Fibroblast of the conjunctiva (primary cell): Measurements from ENCODE around the gene SHISA9.

Experiments used
- DNase-seq: peaks from one replicate; pipeline ENCODE4 v3.0.0-alpha.2; 2010; ENCODE audit warnings: low read depth

Gene SHISA9

DNA sequence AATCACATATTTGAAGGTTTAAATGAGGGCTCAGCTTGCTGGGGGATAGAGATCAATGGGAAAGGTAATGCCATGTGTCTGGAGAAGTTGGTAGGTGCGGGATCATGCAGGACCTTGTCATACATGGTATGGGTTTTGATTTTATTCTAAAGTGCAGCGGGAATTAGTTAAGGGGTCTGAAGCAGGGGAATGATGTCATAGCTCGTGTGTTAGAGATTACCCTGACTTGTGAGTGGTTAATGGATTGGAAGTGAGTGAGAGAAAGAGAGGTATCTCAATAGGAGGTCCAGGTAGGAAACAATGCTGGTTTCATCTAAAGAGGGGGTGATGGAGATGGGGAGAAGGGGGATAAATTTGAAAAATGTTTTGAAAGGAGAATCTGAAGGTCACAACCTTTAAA lies 280.0 kb downstream of the SHISA9 start:
- no peak for DNase-seq

DNA sequence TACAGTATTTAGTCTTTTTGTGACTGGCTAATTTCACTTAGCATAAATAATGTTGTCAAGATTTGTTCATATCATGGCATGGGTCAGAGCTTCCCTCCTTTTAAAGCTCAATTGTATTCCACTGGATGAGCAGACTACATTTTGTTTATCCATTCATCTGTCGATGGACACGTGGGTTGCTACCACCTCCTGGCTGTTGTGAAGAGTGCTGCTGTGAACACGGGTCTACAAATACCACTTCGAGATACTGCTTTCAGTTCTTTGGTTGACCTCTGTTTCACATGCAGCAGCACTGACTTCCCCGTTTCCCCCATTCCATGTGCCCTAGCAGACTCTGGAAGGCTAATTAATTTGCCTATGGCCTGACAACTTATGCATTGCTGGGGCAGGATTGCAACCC lies 285.4 kb downstream of the SHISA9 start:
- no peak for DNase-seq

DNA sequence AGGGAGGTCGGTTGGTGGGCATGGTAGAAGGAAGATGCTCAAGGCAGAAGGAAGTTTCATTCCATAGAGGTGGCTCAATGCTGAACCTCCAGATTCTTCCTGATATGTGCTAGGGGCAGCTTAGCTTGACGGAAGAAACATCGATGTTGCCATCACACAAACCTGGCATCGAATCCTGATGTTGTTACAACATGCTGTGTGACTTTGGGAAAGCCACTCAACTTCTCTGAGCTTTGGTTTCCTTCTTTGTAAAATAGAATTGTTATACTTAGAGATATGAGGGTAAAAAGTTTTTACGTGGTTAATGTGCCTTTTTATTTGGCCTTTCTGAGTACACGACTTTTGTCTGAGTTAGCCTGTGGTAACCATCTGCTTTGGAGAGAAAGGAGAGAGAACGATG lies 287.9 kb downstream of the SHISA9 start:
- DNase-seq, result no peak

DNA sequence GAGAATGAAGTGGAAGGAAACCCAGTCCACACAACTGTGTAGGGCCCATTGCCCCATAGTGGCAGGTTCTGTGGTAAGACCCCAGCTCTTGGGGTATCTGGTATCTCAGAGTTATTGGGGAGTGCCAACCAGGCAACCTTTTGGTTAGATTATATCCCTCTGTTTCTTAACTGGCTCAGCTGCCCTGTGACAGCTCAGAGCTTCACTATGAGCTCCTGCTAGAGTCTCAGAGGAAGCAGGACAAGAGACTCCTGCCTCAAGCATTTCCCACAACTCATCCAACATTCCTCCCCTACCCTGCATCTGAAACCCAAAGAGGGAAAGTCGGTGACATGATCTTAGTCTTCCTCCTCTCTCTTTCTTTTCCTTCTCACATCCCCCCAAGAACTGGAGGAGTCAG lies 292.3 kb downstream of the SHISA9 start:
- DNase-seq, result no peak

DNA sequence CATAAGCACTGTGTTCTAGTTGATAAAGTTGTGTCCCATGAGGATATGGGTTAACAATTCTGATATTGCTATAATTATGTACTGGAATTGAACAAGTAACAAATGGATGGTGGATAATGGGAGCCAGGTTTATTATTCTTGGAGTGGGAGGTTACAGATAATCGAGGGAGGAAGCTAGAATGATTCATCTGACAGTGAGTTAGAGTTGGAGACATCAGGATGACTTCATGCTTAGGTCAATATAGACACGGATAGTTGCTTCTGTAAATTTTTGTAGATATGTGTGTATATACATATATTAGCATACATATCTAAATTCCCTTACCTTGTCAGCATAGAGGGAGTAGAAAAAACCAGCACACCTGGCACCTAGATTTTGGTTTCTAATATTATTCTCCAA lies 293.4 kb downstream of the SHISA9 start:
- DNase-seq, result no peak

DNA sequence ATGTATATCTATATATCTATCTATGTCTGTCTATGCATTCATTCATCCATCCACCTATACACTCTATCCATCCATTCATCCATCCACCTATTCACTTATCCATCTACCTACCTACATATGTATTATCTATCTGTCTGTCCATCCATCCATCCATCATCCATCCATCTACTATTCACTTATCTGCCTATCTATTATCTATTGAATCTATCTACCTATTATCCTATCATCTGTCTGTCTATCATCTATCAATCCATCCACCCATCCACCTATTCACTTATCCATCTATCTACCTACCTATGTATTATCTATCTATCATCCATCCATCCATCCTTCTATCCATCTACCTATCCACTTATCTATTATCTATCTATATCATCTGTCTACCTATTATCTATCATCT lies 302.3 kb downstream of the SHISA9 start:
- no peak for DNase-seq

DNA sequence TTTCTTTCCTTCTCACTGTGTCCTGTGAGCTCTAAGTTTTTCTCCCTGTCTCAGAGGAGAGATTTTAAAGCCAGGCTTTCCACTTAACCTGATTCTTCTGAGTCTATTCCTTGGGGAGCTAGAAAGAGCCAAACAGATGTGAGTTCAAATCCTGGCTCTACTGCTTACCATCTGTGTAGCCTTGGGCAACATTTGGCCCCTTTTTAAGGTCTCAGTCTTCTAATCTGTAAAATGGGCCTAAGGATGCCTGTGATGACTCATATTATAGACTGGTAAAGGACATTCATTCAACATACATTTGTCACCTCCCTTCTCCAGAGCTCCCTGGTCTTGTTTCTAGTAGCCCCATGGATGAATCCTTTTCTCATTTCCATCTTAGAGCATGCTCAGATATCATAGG lies 304.0 kb downstream of the SHISA9 start:
- DNase-seq, result no peak

DNA sequence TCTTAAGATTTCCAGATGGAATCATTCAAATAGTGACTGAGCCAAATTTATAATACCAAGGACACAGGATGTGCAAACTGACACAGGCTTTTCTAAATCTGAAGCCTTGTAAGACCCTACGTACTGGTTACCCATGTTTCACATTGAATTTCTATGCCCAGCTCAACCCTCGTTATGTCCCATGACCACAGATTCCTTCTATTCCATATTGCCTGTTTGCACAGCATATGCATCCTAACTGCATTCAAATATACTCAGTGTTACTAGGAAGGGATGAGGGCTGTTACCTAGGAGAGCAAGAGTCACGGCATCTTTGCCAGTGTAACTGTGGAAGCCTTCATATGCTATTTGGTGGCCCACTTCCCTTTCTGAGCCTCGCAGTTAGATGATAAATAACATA lies 305.2 kb downstream of the SHISA9 start:
- no peak for DNase-seq

DNA sequence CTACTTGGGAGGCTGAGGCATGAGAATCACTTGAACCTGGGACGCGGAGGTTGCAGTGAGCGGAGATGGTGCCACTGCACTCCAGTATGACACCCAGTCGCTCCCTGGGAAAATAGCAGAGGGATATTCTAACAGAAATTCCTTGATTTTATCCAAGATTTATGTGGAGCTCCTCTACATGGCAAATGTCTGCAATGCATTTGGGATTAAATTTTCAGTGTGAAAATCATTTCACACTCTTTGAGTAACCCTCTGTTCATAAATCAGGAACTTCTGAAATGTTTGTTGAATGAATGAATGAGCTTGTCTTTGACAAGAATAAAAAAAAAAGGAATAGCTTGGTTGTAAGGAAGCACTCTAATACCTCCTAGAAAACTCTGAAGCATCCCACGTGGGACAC lies 305.8 kb downstream of the SHISA9 start:
- DNase-seq, result no peak

DNA sequence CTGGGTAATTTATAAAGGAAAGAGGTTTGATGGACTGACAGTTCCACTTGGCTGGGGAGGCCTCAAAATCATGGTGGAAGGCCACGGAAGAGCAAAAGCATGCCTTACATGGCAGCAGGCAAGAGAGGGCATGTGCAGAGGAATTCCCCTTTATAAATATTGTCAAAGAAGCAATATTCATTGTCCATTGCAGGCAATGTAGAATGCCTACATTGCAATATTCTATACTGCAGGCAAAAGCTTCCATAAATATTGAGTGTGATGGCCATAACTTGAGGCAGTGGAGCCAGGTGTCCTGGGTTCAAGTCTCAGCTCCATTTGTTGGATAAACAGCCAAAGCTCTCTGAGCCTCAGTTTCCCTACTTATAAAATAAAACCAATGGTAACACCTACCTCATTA lies 322.3 kb downstream of the SHISA9 start:
- DNase-seq, result no peak

DNA sequence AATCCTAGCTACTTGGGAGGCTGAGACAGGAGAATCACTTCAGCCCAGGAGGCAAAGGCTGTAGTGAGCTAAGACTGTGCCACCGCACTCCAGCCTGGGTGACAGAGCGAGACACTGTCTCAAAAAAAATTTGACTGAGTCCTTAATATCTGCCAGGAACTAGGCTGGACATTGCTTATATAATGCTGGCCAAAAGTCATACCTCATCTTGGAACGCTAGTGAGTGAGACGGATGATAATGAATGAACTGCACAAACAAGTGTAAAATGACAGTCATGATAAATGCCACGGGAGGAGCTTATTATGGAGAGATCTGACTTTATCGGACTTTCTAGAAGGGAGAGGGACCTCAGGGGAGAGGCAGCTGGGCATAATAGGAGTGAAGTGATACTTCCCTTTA lies 327.6 kb downstream of the SHISA9 start:
- DNase-seq, result no peak

DNA sequence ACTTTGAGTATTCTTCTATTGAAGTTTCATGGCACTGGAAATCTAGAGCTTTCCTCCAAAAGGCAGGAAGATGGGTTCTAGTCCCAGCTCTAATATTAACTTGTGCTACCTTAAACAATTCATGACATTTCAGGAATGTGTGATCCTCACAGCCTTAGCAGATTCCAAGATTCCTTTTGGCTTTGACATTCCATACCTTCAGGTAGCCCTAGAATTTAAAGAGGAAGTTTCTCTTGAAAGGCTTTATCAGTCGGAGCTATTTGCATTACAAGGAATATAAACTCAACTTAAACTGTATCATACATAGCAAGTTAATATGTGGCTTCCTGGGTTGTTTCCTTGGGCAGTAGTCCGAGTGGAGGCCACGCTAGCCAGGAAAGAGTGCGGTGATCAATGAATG lies 330.0 kb downstream of the SHISA9 start:
- no peak for DNase-seq

DNA sequence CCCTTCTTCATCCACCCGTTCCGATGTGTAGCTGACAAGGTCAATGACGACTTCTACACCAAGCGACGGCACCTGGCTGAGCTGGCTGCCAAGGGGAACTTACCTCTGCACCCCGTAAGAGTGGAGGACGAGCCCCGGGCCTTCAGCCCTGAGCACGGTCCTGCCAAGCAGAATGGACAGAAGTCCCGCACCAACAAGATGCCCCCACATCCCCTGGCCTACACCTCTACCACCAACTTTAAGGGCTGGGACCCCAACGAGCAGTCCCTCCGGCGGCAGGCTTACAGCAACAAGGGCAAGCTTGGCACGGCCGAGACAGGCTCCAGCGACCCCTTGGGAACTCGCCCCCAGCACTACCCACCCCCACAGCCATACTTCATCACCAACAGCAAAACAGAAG lies 333.6 kb downstream of the SHISA9 start:
- no peak for DNase-seq

DNA sequence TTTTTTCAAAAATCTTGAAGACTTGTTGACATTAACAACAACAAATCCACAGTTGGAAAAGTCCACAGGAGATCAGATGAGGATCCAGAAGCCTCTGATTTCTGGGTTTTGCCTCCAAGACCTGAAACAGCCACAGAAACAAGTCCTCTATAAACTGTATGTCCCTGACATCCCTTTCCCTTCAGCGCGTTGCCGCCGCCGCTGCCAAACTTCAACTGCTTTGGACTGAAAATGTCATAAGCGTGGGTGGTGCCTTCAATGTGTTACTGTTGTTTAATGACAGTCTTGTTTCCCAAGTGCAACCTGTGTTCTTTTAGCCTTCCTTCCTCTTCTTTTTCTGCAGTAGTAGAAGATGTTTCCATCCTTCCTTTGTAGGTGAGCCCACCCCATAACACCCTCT lies 334.9 kb downstream of the SHISA9 start:
- DNase-seq, result no peak

DNA sequence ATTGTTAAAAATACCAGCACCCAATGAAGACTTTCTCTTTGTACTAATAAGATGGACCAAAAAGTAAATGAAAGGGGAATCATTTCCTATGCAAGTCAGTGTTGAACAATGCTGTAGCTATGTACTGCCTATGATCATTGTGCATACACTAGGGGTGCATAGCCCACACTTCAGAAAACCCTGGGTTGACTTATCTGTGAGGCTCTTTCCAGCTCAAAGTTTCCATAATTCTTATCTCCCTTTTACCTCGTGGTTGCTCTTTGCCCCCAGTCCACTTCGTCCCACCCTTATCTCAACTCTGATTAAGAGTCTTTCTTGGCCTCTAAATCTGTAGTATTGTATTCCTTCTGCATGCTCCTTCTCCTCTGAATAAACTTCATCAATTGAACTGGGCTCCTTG lies 336.8 kb downstream of the SHISA9 start:
- DNase-seq, result no peak

DNA sequence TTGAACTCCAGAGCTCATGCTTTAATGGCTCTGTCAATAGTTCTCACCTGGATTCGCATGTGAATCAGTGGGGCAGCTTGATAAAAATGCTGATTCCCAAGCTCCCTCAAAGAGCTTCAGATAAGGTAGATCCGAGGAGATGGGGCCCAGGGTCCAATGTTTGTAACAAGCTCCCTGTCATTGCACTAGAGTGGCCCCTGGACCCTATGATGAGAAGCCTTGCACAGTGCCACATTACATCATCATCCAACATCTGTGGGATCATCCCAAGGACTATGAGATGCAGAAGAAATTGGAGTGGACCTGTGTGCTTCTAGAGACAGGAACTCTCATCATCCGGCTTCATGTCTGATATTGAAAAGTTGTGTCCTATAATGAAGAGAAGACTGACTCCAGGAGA lies 340.8 kb downstream of the SHISA9 start:
- no peak for DNase-seq

DNA sequence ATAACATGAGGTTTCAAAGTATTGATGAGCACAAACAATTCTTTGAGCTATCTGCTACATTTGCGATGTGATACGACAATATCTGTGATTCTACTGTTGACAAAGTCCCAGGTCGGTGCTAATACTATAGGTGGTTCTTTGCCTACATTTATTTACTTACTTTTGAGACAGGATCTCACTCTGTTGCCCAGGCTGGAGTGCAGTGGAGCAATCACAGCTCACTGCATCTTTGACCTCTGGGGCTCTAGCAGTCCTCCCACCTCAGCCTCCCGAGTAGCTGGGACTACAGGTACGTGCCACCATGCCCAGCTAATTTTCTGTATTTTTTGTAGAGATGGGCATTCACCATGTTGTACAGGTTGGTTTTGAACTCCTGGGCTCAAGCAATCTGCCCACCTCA lies 343.4 kb downstream of the SHISA9 start:
- no peak for DNase-seq

DNA sequence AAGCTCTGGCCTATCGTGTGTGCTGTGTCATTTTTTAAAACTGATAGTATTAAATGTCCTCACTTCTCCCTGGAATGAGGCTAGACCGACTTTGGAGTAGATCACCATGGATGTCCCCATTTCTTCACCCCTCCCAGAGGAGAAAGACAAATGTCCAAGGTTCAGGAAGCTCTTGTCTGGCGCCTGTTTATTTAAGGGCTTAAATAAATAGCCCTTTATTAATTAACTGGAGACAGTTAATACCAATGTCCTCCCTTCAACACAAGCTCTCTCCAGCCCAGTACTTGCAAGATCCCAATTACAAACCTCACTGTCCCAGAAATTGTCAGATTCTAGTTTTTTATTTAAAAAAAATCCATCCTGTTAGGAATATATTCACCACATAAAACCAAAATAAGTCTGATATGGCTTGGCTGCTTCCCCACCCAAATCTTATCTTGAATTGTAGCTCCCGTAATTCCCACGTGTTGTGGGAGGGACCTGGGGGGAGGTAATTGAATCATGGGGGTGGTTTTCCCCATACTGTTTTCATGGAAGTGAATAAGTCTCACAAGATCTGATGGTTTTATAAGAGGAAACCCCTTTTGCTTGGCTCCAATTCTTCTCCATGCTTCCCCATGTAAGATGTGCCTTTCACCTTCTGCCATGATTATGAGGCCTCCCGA lies 344.4 kb downstream of the SHISA9 start:
- no peak for DNase-seq

DNA sequence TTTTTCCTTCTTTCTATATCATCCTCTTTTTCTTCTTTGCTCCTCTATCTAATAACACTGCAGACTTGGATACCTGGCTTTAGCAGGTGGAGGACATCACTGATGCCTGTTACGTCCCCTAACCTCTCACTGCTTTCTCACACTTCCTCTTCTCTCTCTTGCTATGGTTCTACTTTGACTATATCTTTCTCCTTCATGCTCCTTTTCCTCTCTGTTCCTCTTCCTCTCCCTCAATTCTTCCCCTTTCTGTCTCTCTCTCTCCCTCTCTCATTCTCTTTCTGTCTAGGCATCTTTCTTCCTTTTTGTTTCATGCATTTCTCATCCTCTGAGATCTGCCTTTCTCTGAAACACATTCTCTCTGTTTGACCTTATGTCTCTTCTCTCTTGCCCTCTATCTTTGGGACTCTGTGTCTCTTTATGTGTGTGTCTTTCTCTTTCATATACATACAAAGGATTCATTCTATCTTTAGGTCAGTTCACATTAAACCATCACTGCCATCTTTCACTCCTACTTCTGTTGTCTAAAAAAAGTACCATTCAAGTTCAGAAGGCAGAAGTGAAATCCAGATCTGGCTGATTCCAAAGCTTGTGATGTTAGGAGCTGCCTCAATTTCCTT lies 353.7 kb downstream of the SHISA9 start:
- DNase-seq, result no peak

DNA sequence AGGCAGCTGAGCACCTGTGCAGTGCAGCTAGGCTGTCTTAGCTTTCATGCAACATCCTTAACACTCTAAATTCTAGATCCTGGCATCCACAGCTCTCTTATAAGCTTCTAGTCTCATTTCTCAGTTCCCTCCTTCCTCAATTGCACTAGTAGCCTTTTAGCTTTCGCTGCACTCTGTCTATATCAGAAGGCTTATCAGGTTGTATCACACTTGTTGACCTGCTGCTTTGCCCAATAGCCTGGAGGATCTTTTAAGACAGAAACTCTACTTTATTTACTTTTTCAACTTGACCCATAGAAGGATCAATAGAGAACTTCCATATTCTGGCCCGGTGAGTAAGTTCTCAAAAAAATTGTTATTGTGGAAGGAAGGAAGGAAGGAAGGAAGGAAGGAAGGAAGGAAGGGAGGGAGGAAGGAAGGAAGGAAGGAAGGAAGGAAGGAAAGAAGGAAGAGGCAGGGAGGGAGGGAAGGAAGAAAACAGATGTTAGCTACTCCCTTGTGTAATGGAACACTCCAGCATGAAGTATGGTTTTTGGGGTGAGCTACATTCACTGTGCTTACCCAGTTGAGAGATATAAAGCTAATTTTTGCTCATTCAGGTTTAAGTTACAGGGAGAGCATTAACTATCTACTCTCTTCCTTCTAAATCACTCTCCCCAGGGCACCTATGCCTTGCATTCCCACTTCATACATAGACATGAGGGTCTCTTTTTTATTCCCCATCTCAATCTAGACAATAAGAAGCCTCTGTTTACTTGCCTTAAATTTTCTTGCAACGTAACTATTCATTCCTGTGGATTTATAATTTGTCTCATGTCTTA lies 361.1 kb downstream of the SHISA9 start:
- DNase-seq, result no peak

DNA sequence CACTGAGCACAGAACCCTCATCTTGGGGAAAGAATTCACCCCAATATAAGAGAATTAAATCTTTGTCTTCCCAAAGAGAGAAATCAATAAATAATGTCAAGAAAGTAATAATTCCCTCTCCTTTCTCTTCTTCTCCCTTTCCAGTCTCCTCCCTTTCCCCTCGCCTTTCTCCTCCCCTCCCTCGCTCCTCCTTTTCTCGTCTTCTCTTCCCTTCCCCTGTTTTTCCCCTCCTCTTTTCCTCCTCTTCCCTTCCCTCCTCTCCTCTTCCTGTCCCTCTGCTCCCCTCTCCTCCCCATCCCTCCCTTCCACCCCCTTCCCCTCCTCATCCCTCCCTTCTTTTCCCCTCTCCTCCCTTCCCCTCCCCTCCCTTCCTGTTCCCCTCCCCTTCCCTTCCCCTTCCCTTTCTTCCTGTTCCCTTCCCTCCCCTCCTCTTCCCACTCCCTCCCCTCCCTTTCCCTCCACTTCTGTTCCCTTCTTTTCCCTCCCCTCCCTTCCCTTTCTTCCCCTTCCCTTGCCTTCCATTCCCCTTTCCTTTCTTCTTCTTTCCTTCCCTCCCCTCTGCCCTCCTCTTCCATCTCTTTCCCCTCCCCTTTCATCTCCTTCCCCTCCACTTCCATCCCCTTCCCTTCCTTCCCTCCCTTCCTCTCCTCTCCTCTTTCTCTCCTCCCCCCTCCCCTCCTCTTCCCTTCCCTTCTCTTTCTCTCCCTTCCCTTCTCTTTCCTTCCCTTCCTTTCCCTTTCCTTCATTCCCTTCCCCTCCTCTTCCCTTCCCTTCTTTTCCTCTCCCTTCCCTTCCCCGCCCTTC lies 363.6 kb downstream of the SHISA9 start:
- DNase-seq, result no peak

DNA sequence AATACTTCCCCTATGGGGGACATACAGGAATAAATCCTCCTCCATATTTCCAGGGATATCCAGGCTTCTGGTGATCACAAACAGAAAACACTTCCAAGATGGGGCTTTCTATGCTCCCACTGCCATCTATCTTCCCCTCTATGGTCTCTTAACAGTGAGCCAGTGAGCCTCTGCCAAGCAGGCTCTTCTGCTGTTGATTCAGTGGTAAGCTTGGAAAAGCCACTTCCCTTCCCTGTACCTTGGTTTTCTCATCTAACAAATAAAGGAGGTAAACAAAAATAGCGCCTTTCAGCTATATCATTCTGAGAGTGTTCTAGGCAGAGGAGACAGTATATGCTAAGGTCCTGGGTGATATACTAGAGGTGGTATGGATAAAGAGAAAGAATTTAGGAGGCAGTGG lies 368.0 kb downstream of the SHISA9 start:
- DNase-seq, result no peak
